GM13977 (cell line): ENCODE measurements around the gene ESR1.

Source experiments
- DNase-seq: peaks from one replicate; pipeline ENCODE4 v3.0.0; 2012; ENCODE audit warnings: low spot score
- in situ Hi-C: fragments of 300-500 bp; cut with MboI; formaldehyde crosslinking; loops from one replicate; pipeline ENCODE4 v1.12.0; 2022; ENCODE audit warnings: low sequenced_read_pairs, low pct_unique_long_range_greater_than_20kb, mixed read lengths, inconsistent platforms; ENCODE audit not compliant: unreplicated experiment
- TF ChIP-seq, protein P1 (sequence below): IDR thresholded peaks from 2 replicates; pipeline ENCODE4 v1.5.1; 2012; ENCODE audit warnings: mild to moderate bottlenecking, control low read depth; ENCODE audit not compliant: insufficient read depth; ENCODE audit errors: extremely low read depth, missing control alignments

ESR1 gene

DNA sequence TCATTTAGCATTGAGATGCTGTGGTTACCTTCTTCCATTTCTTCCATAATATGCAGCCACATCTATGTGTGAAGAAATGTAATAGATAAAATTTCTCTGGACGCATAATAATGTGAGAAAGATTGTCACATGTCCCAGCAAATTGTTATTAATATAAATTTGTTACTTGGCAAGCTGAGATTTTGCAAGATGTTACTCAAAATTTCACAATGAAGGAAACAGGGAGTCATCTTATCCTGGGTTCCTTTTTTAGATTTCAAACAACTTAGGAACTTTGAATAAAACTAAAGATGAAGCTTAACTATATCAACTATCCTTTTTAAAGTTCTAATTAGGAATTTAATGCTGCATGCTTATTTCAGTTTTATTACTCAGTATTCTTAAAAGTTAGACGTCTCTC lies 3.6 kb downstream of the ESR1 start:
- TF ChIP-seq, protein P1, sequence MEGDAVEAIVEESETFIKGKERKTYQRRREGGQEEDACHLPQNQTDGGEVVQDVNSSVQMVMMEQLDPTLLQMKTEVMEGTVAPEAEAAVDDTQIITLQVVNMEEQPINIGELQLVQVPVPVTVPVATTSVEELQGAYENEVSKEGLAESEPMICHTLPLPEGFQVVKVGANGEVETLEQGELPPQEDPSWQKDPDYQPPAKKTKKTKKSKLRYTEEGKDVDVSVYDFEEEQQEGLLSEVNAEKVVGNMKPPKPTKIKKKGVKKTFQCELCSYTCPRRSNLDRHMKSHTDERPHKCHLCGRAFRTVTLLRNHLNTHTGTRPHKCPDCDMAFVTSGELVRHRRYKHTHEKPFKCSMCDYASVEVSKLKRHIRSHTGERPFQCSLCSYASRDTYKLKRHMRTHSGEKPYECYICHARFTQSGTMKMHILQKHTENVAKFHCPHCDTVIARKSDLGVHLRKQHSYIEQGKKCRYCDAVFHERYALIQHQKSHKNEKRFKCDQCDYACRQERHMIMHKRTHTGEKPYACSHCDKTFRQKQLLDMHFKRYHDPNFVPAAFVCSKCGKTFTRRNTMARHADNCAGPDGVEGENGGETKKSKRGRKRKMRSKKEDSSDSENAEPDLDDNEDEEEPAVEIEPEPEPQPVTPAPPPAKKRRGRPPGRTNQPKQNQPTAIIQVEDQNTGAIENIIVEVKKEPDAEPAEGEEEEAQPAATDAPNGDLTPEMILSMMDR: no peak
- no peak for DNase-seq
- in situ Hi-C loops: no loop called here

DNA sequence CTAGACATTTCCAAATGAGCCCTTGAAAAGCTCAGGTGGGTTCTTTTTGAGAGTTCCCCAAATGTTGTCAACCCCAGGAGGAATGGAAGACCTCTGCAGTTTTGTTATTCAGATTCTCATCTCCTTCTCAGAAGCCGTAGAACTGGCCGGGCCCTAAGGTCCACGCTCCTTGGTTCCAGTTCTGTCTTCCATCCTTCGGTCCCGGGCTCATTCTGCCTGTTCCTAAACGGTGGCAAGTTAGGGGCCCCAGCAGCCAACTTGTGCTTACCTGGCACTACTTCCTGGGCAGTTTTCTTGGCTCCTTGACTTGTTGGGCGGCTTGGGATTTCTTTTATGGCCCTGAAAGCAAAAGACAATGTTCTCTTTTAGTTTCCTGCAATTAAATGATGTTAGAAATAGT lies 6.4 kb downstream of the ESR1 start:
- in situ Hi-C loops: no loop called here
- TF ChIP-seq, protein P1: no peak
- DNase-seq: no peak

DNA sequence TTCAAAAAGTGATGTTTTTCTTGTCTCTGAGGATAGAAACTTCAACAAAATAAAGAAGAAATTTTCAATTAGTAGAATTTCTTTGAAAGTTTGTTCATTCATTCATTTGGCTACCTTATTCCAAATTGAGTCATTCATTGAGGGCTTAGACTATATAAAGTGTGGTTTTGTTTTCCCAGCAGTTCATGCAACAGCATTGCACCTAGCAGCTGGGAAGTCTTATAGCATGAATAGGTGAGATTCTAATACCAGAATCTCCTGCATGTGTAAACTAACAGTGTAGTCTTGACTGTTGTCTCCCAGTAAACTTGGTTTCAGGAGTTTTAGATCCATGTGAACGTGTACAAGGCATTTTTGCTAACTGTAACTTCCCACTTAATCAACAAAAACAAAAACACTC lies 7.1 kb downstream of the ESR1 start:
- TF ChIP-seq, protein P1: no peak
- DNase-seq: no peak
- in situ Hi-C loops: no loop called here

DNA sequence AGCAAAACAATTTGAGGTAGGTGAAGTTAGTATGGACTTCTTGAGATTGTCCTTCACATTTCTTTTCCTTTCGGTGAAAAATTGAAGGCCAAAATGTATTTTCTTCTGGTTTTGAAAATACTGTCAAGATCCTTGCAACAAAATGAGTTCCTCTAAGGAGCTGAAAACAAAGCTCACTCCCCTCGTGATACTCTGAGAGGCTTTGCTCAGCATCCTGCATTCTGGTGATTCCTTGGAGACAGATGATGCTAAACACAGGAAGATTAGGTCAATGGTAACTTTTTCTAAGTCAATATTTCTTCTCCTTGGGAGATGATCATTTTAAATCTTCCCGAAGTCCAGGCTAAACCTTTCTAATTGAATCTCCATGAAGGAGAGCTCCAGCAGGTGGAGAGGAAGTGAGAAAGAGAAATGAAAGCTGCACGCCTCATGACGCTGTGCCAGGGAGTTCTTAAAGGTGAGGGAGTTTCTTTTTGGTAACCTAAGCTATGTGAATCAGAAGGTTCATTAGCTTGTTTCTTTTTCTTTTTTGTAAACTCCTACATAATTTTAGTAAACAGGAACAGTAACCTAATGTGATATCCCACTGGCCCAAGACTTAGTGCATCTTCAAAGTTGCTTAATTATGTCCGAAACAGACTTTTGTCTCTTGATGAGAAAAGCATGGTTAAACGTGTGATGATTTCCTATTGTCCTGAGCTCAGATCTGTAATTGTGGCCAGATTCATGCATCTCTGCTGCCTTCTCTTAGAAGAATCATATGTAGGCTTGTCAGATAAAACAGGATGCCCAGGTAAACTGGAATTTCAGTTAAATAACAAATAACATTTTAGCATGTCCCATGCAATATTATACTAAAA lies 15.0 kb downstream of the ESR1 start:
- TF ChIP-seq, protein P1: no peak
- in situ Hi-C loops: no loop called here
- DNase-seq: peak; percentile 34

DNA sequence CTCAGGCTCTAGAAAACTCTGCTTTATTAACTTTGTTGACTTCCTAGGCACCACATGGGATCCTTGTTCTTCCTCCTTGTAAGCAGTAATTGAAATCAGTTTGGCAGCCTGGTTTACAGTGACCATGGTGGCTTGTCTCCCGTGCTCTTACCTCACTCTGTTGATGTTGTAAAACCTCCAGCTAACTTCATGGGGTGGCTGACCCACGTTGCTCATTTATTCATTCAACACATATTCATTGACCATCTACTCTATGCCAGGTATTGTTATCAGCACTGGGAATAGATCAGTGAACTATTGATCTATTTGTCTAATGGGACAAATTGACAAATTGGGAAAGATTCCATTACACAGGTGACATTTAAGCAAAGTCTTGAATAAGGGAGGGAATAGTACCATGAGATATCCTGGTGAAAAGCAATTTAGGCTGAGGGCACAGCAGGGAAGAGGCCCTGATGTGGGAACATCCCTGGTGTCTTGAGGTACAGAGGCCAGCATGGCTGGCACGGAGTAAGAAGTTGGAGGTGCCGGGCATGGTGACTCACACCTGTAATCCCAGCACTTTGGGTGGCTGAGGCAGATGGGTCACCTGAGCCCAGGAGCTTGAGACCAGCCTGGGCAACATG lies 19.1 kb downstream of the ESR1 start:
- in situ Hi-C loops: no loop called here
- TF ChIP-seq, protein P1: no peak
- DNase-seq: no peak

DNA sequence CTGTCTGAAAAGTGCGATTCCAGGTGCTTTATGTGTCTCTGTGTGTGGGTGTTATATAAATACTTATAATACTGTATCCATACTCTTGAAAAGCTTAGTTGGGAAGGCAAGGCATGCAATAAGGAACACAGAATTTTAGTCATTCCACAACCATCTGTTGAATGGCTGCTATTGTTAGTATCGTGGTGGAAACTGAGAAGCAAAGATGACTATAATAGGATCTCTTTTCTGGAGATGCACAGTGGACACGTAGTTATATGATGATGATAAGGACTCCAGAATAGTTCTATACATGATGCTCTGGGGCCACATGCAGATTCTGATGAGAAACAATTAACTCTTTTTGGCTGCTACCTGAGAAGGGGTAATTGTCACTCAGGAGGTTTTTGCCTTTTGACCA lies 25.2 kb downstream of the ESR1 start:
- TF ChIP-seq, protein P1: no peak
- in situ Hi-C loops: no loop called here
- DNase-seq: no peak
